Anterior cingulate cortex (tissue), 58 donors: ENCODE data around the gene NCK1.
"Not testable (repeated sequence)": the region's sequence is repeated elsewhere in the genome, so short reads cannot be mapped to it uniquely, and the experiment has no call there.

Source experiments
- DNase-seq, 58 donors: peaks; one replicate each; lab custom pipeline; 2025; lab: John Stamatoyannopoulos, UW

NCK1 gene

GRCh38 chr3:136979204-136979603 lies 117.2 kb downstream of the NCK1 start:
- DNase-seq: no peak

DNA sequence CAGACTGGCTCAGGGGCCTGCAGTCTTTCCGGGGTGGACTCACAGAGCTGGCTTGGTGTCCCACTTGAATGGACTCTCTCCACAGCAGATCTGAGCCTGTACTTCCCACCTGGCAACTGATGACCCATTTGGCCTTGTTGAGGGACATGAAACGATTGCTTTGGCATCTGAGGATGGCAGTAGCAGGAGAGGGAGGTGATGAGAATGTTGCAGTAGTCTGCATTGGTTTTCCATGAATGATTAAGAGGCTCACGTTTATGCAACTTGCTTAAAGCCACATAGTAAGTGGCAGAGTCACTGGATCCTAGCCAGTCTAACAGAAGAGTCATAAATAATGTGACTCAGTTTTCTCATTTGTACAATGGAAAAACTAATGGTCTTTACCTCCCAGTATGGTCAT lies 117.7 kb downstream of the NCK1 start:
- no peak for DNase-seq

GRCh38 chr3:136982033-136982432 lies 120.0 kb downstream of the NCK1 start:
- DNase-seq: no peak

- DNase-seq: no peak
Observed at GRCh38 chr3:136982520-136983138, 120.6 kb downstream of the NCK1 start.

- no peak for DNase-seq
Observed at GRCh38 chr3:136984837-136985236, 122.8 kb downstream of the NCK1 start.

- DNase-seq: not testable (repeated sequence)
Observed at GRCh38 chr3:136987398-136987980, 125.5 kb downstream of the NCK1 start.

GRCh38 chr3:136988651-136989050 lies 126.6 kb downstream of the NCK1 start:
- no peak for DNase-seq

DNA sequence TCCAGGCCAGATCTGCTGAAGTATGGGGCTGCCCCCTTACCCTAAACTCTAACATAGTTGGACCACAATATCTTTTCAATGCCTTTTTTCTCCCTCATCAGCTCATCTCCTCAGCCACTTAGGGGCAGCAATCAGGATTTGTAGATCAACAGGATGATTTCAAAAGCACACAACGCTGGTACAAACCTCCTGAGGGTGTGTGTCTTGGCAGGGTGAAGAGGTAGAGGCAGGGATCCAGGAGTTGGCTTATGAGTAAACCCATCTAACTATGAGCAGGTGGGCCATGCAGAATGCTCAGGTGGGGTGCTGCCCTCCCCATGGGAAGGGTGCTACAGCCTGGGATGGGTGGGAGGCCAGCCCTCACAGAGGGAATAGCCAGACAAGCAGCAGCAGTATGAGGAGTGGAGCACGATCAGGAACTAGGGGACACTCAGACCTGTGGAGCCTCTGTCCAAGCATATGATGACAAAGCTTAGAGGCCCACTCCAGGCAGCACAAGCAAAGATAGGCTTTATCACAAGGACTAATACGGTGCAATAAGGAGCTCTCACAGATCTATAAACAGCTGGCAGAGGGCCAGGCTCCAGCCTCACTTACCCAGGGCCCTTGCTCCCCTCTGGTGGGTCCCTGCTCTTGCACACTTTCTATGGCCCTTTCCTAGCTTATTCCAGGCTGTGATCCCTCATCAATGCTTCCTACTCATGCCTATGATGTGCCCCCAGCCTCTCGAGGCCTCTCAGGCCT lies 127.9 kb downstream of the NCK1 start:
- DNase-seq: no peak

DNA sequence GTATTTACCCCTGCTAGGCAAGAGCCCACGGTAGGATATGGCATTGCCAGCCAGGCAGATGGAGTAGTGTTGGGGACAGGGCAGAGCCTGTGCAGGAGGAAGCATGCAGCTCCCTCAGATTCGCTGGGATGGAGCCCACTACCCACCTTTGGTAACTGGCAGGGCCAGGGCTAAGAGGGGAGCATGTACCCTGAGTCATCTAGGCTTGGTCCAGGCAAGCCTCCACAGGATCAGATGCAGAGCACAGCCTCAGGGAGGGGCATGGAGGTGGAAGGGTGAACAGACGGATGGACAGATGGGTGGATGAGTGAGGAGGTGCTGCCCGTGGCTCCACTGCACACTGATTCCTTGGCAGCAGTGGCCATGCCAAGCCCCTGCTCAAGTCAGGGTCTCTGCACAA lies 128.8 kb downstream of the NCK1 start:
- no peak for DNase-seq

GRCh38 chr3:136992115-136992514 lies 130.1 kb downstream of the NCK1 start:
- DNase-seq: no peak

GRCh38 chr3:136994772-136995516 lies 132.9 kb downstream of the NCK1 start:
- peak in 49 of 58 donors; percentile 3 to 87 (median 44) for DNase-seq

DNA sequence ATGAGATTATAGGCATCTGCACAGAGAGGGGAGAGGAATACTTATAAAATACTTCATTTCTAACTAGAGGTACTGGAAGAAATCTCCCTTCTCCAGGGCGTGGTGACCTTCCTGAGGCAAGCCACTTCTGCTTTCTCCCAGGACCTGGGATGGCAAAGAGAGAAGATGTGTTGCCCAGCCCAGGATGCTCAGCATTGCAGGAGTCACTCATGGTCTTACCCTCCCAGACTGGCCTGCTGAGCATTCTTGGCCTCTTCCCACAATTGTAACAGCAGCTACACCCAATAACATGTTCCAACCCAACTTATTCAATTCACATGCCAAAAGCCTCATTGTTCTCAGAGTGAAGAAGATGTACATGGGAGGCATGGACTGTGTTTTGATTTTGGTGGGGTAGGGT lies 133.6 kb downstream of the NCK1 start:
- DNase-seq: peak in 1 of 58 donors; percentile 6
